GM12878 (cell line): ENCODE measurements around the gene TLR9. TPM values are rescaled to one million over a fixed set of nuclear protein-coding genes. Genes with fewer than 3 reads are reported as not detected.

ENCODE experiments used
- FOS ChIP-seq: IDR thresholded peaks from 3 replicates; pipeline ENCODE4 v1.6.1; 2011; ENCODE audit warnings: borderline replicate concordance; ENCODE audit not compliant: insufficient read length; ENCODE audit errors: extremely low read depth
- GABPA ChIP-seq: IDR thresholded peaks from 2 replicates; pipeline ENCODE4 v1.6.1; 2014; ENCODE audit warnings: antibody characterized with exemption, low read depth, mild to moderate bottlenecking, inconsistent platforms
- JUND ChIP-seq: IDR thresholded peaks from 2 replicates; pipeline ENCODE4 v1.6.1; 2012; ENCODE audit warnings: low read depth, mild to moderate bottlenecking, low read length, improper control_type of control experiment, moderate library complexity
- KDM1A ChIP-seq: fragments of 200-600 bp; sonication (generic); IDR thresholded peaks from 2 replicates; pipeline ENCODE4 v1.6.1; 2016; ENCODE audit warnings: borderline replicate concordance
- KLF5 ChIP-seq: fragments of 450-650 bp; IDR thresholded peaks from 2 replicates; pipeline ENCODE4 v1.6.1; 2014; ENCODE audit warnings: mild to moderate bottlenecking; ENCODE audit not compliant: partially characterized antibody
- MTA2 ChIP-seq: fragments of 450-650 bp; IDR thresholded peaks from 2 replicates; pipeline ENCODE4 v1.6.1; 2016; ENCODE audit warnings: low read depth, mild to moderate bottlenecking, moderate library complexity
- NFXL1 ChIP-seq: fragments of 450-650 bp; IDR thresholded peaks from 2 replicates; pipeline ENCODE4 v1.6.1; 2017; ENCODE audit warnings: antibody characterized with exemption, mild to moderate bottlenecking, borderline replicate concordance
- NFYA ChIP-seq: IDR thresholded peaks from 2 replicates; pipeline ENCODE4 v1.6.1; 2011; ENCODE audit warnings: low read depth, mild to moderate bottlenecking, low read length, improper control_type of control experiment, borderline replicate concordance
- POLR2AphosphoS5 ChIP-seq: IDR thresholded peaks from 2 replicates; pipeline ENCODE4 v1.6.1; 2011; ENCODE audit warnings: mild to moderate bottlenecking, low read length, inconsistent platforms
- RELA ChIP-seq: fragments of 450-650 bp; IDR thresholded peaks from 2 replicates; pipeline ENCODE4 v1.8.0; 2014; ENCODE audit warnings: borderline replicate concordance; ENCODE audit not compliant: partially characterized antibody
- polyA plus RNA-seq, 11 experiments: library from polyadenylated mRNA; depleted of rRNA in 4 of 11; unstranded in 6 of 11; stranded (reverse) in 5 of 11; fragments of >200 nt; fragmentation: Nextera tagmentation in 4 of 11; fragmentation: Illumina TruSeq in 1 of 11; extraction: Ambion mirVana in 4 of 11; extraction: Trizol in 1 of 11; gene quantifications; 1 replicate in 1 of 11; 2 replicates in 10 of 11; pipeline versions ENCODE4 v1.2.1 to v1.2.3, GENCODE V29; 2011 to 2016; ENCODE audit warnings: inconsistent platforms in 2 of 11, missing spikeins in 2 of 11, low read depth in 1 of 11
- total RNA-seq, 4 experiments: library from RNA; depleted of rRNA in 3 of 4; stranded (reverse); fragments of >200 nt in 3 of 4; fragmentation: Illumina TruSeq in 1 of 4; extraction: Trizol in 1 of 4; gene quantifications; 2 replicates each; pipeline versions ENCODE4 v1.2.1 to v1.2.3, GENCODE V29; 2013 to 2021
- TF ChIP-seq, protein P1 (sequence below): fragments of 450-650 bp; IDR thresholded peaks from 2 replicates; pipeline ENCODE4 v1.6.1; 2018; ENCODE audit warnings: borderline replicate concordance, mild to moderate bottlenecking; ENCODE audit not compliant: partially characterized antibody
- TF ChIP-seq, protein P2 (sequence below): IDR thresholded peaks from 2 replicates; pipeline ENCODE4 v1.6.1; 2011; ENCODE audit warnings: borderline replicate concordance, low read depth, mild to moderate bottlenecking, moderate library complexity, low read length; ENCODE audit not compliant: insufficient read depth, poor library complexity, severe bottlenecking
- TF ChIP-seq, protein P3 (sequence below): fragments of 450-650 bp; IDR thresholded peaks from 2 replicates; pipeline ENCODE4 v1.6.1; 2017; ENCODE audit warnings: mild to moderate bottlenecking, moderate library complexity
- TF ChIP-seq, protein P4 (sequence below): fragments of 450-650 bp; IDR thresholded peaks from 2 replicates; pipeline ENCODE4 v1.6.1; 2017; ENCODE audit warnings: mild to moderate bottlenecking, moderate library complexity
- TF ChIP-seq, protein P5 (sequence below): IDR thresholded peaks from 2 replicates; pipeline ENCODE4 v1.6.1; 2011; ENCODE audit warnings: low read depth, mild to moderate bottlenecking, low read length, moderate library complexity, borderline replicate concordance; ENCODE audit errors: extremely low read depth

TLR9 gene
- total and polyA plus RNA-seq, 10 of the 15 experiments (the other 5 are each of a cell fraction or from before 2014, with no cell fraction given): 0.10 to 4.8 (median 0.53) TPM; not detected in 1

DNA sequence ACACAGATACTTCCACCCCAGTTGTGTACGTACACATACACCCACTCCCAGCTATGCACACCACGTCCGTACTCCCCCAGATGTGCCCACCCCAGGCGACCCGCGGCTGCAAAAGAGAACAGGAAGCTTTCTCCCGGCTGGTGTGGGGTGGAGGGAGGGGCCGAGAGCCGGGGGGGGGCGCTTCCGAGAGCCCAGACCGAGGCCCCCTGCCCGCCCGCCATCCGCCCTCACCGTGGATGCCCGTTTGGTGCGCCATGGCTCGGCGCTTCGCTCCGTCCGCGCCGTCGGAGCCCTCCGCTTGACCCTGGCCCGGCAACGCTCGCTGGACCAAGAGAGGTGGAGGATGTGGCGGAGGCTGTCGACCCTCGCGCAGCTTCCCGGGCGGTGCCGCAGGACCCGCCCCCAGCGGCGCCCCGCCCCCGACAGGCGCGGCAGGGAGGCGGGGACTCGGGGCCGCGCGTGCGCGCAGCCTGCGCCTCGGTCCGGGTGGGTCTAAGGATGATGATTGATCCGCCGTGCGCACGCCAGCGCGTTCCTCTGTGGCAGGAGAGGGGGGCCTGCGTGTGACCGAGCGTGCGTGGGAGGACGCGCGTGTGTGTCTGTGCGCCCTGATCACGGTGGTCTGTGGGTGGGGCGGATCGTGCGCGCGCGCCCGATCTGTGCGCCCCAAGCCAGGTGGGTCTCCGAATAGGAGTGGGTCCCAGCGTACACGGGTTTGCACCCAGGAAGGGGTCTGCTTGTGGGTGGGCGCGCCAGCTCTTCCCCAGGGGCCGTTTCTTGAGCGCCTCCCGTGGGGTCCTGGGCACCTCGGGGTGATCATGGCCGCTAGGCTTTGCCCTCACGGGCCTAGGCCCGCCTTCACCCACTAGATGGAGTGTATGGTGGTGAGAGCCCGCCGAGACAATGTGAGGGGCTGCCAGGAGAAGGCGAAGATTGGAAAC lies 13.6 kb upstream of the TLR9 start, which contains the start of gene TWF2 (continued):
- TF ChIP-seq, protein P1, sequence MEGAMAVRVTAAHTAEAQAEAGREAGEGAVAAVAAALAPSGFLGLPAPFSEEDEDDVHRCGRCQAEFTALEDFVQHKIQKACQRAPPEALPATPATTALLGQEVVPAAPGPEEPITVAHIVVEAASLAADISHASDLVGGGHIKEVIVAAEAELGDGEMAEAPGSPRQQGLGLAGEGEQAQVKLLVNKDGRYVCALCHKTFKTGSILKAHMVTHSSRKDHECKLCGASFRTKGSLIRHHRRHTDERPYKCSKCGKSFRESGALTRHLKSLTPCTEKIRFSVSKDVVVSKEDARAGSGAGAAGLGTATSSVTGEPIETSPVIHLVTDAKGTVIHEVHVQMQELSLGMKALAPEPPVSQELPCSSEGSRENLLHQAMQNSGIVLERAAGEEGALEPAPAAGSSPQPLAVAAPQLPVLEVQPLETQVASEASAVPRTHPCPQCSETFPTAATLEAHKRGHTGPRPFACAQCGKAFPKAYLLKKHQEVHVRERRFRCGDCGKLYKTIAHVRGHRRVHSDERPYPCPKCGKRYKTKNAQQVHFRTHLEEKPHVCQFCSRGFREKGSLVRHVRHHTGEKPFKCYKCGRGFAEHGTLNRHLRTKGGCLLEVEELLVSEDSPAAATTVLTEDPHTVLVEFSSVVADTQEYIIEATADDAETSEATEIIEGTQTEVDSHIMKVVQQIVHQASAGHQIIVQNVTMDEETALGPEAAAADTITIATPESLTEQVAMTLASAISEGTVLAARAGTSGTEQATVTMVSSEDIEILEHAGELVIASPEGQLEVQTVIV: no peak
- TF ChIP-seq KLF5 (peak; percentile 31), JUND (no peak), KDM1A (no peak), NFXL1 (no peak), POLR2AphosphoS5 (peak; percentile 83; the same call in 1 of the 2 replicates), NFYA (no peak), RELA (no peak), GABPA (no peak), MTA2 (peak; percentile 35; the same call in 1 of the 2 replicates), FOS (no peak)
- TF ChIP-seq, protein P2, sequence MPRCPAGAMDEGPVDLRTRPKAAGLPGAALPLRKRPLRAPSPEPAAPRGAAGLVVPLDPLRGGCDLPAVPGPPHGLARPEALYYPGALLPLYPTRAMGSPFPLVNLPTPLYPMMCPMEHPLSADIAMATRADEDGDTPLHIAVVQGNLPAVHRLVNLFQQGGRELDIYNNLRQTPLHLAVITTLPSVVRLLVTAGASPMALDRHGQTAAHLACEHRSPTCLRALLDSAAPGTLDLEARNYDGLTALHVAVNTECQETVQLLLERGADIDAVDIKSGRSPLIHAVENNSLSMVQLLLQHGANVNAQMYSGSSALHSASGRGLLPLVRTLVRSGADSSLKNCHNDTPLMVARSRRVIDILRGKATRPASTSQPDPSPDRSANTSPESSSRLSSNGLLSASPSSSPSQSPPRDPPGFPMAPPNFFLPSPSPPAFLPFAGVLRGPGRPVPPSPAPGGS: no peak
- TF ChIP-seq, protein P3, sequence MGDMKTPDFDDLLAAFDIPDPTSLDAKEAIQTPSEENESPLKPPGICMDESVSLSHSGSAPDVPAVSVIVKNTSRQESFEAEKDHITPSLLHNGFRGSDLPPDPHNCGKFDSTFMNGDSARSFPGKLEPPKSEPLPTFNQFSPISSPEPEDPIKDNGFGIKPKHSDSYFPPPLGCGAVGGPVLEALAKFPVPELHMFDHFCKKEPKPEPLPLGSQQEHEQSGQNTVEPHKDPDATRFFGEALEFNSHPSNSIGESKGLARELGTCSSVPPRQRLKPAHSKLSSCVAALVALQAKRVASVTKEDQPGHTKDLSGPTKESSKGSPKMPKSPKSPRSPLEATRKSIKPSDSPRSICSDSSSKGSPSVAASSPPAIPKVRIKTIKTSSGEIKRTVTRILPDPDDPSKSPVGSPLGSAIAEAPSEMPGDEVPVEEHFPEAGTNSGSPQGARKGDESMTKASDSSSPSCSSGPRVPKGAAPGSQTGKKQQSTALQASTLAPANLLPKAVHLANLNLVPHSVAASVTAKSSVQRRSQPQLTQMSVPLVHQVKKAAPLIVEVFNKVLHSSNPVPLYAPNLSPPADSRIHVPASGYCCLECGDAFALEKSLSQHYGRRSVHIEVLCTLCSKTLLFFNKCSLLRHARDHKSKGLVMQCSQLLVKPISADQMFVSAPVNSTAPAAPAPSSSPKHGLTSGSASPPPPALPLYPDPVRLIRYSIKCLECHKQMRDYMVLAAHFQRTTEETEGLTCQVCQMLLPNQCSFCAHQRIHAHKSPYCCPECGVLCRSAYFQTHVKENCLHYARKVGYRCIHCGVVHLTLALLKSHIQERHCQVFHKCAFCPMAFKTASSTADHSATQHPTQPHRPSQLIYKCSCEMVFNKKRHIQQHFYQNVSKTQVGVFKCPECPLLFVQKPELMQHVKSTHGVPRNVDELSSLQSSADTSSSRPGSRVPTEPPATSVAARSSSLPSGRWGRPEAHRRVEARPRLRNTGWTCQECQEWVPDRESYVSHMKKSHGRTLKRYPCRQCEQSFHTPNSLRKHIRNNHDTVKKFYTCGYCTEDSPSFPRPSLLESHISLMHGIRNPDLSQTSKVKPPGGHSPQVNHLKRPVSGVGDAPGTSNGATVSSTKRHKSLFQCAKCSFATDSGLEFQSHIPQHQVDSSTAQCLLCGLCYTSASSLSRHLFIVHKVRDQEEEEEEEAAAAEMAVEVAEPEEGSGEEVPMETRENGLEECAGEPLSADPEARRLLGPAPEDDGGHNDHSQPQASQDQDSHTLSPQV: no peak
- TF ChIP-seq, protein P4, sequence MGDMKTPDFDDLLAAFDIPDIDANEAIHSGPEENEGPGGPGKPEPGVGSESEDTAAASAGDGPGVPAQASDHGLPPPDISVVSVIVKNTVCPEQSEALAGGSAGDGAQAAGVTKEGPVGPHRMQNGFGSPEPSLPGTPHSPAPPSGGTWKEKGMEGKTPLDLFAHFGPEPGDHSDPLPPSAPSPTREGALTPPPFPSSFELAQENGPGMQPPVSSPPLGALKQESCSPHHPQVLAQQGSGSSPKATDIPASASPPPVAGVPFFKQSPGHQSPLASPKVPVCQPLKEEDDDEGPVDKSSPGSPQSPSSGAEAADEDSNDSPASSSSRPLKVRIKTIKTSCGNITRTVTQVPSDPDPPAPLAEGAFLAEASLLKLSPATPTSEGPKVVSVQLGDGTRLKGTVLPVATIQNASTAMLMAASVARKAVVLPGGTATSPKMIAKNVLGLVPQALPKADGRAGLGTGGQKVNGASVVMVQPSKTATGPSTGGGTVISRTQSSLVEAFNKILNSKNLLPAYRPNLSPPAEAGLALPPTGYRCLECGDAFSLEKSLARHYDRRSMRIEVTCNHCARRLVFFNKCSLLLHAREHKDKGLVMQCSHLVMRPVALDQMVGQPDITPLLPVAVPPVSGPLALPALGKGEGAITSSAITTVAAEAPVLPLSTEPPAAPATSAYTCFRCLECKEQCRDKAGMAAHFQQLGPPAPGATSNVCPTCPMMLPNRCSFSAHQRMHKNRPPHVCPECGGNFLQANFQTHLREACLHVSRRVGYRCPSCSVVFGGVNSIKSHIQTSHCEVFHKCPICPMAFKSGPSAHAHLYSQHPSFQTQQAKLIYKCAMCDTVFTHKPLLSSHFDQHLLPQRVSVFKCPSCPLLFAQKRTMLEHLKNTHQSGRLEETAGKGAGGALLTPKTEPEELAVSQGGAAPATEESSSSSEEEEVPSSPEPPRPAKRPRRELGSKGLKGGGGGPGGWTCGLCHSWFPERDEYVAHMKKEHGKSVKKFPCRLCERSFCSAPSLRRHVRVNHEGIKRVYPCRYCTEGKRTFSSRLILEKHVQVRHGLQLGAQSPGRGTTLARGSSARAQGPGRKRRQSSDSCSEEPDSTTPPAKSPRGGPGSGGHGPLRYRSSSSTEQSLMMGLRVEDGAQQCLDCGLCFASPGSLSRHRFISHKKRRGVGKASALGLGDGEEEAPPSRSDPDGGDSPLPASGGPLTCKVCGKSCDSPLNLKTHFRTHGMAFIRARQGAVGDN: peak; percentile 61
- TF ChIP-seq, protein P5, sequence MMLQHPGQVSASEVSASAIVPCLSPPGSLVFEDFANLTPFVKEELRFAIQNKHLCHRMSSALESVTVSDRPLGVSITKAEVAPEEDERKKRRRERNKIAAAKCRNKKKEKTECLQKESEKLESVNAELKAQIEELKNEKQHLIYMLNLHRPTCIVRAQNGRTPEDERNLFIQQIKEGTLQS: no peak
